K562 (cell line): ENCODE measurements around the gene FKBP15. TPM values are rescaled to one million over a fixed set of nuclear protein-coding genes. Genes with fewer than 3 reads are reported as not detected.
A peak's percentile ranks its signal among the peaks of the same experiment; 100 is the strongest.

Source experiments
- ATAC-seq: fragments of 200-7000 bp; cut with Tn5 transposase; 3 replicates; pipeline ENCODE4 v1.9.1; 2020; ENCODE audit warnings: moderate library complexity
- BruUV-seq: library from RNA; stranded (reverse); fragments of 400-500 nt; replicated peaks from 2 replicates; lab custom pipeline; 2021; lab: Mats Ljungman, UMichigan
- CTCF ChIA-PET: fragments of 300-600 bp; formaldehyde crosslinking; extraction: SDS; loops from one replicate; lab custom pipeline; 2021; ENCODE audit warnings: low intra/inter-chr PET ratio; lab: Yijun Ruan, JAX
- POLR2A ChIA-PET: fragments of 300-600, 350-650 bp; sonication (Branson Sonifier 250); formaldehyde crosslinking; extraction: SDS; loops from one replicate; lab custom pipeline; 2021; ENCODE audit warnings: antibody characterized with exemption, inconsistent platforms; lab: Yijun Ruan, JAX
- DNase-seq, 4 experiments: peaks; one replicate each; pipeline versions ENCODE4 v3.0.0 to v3.0.0-alpha.2; 2011 to 2018; ENCODE audit warnings: low spot score in 3 of 4, mixed read lengths in 3 of 4; ENCODE audit errors: extremely low read depth in 1 of 4
- FAIRE-seq: peaks from 2 replicates; lab custom pipeline; 2011; peaks lifted over from hg19 to GRCh38; lab: Jason Lieb, UNC
- H2AFZ ChIP-seq: 2 replicates; pipeline ENCODE4 v1.6.0; 2011; ENCODE audit warnings: low read depth, low read length, control low read depth, inconsistent platforms
- H3K27ac ChIP-seq: fragments of 200-600 bp; 3 replicates; pipeline ENCODE4 v1.8.0; 2011; ENCODE audit warnings: low read depth, mild to moderate bottlenecking, control low read depth, inconsistent platforms, low read length, moderate library complexity, mixed read lengths; ENCODE audit errors: extremely low read depth
- H3K27me3 ChIP-seq, 2 experiments: fragments of 300-600 bp in 1 of 2; 2 replicates in 1 of 2; 3 replicates in 1 of 2; pipeline versions ENCODE4 v1.6.0 to v1.8.0; 2011; ENCODE audit warnings: inconsistent platforms in 2 of 2, low read length in 2 of 2, mild to moderate bottlenecking in 1 of 2, mixed read lengths in 1 of 2, moderate library complexity in 1 of 2; ENCODE audit not compliant: control insufficient read depth in 2 of 2, insufficient read depth in 2 of 2
- H3K36me3 ChIP-seq: fragments of 300-600 bp; 3 replicates; pipeline ENCODE4 v1.8.0; 2011; ENCODE audit warnings: mild to moderate bottlenecking, low read length, inconsistent platforms; ENCODE audit not compliant: control insufficient read depth, insufficient read depth
- H3K4me1 ChIP-seq, 2 experiments: fragments of 200-600 bp in 1 of 2; replicated peaks in 1 of 2; 2 replicates in 1 of 2; 3 replicates in 1 of 2; pipeline versions ENCODE4 v1.5.1 to v1.8.0; 2011; ENCODE audit warnings: inconsistent platforms in 2 of 2, low read length in 2 of 2, mild to moderate bottlenecking in 1 of 2, mixed read lengths in 1 of 2, moderate library complexity in 1 of 2; ENCODE audit not compliant: control insufficient read depth in 2 of 2, insufficient read depth in 2 of 2
- H3K4me2 ChIP-seq: 2 replicates; pipeline ENCODE4 v1.6.1; 2011; ENCODE audit warnings: low read length, control low read depth, inconsistent platforms, mixed read lengths; ENCODE audit not compliant: insufficient read depth
- H3K4me3 ChIP-seq: fragments of 200-600 bp; sonication (generic), shearing (Covaris generic); 2 replicates; pipeline ENCODE4 v1.5.1; 2016; ENCODE audit warnings: control low read depth, inconsistent platforms
- H3K79me2 ChIP-seq: fragments of 200-600 bp; 3 replicates; pipeline ENCODE4 v1.8.0; 2011; ENCODE audit warnings: low read length, inconsistent platforms; ENCODE audit not compliant: control insufficient read depth, insufficient read depth
- H3K9ac ChIP-seq, 2 experiments: 2 replicates each; pipeline versions ENCODE4 v1.6.0 to v1.6.1; 2011; ENCODE audit warnings: low read depth in 2 of 2, low read length in 2 of 2, control low read depth in 1 of 2, inconsistent platforms in 1 of 2, mild to moderate bottlenecking in 1 of 2, mixed read lengths in 1 of 2; ENCODE audit not compliant: insufficient read depth in 1 of 2
- H3K9me1 ChIP-seq: one replicate; pipeline ENCODE4 v1.6.0; 2011; ENCODE audit warnings: inconsistent platforms, mild to moderate bottlenecking, low read length, moderate library complexity; ENCODE audit not compliant: control insufficient read depth, insufficient read depth
- H3K9me3 ChIP-seq: replicated peaks from 2 replicates; pipeline ENCODE4 v1.5.1; 2011; ENCODE audit warnings: low read depth, low read length, inconsistent platforms; ENCODE audit not compliant: control insufficient read depth, insufficient read depth
- H4K20me1 ChIP-seq: replicated peaks from 2 replicates; pipeline ENCODE4 v1.6.1; 2011; ENCODE audit warnings: low read length, inconsistent platforms, mixed read lengths; ENCODE audit not compliant: control insufficient read depth, insufficient read depth
- BHLHE40 ChIP-seq: IDR thresholded peaks from 2 replicates; pipeline ENCODE4 v1.6.1; 2011; ENCODE audit warnings: low read length, improper control_type of control experiment
- CBX2 ChIP-seq: fragments of 200-600 bp; sonication (generic); IDR thresholded peaks from one replicate; pipeline ENCODE4 v1.6.1; 2012; ENCODE audit warnings: mild to moderate bottlenecking, low read length, inconsistent platforms; ENCODE audit not compliant: insufficient read depth, poor library complexity, severe bottlenecking
- CREM ChIP-seq: IDR thresholded peaks from 2 replicates; pipeline ENCODE4 v1.6.1; 2014; ENCODE audit warnings: antibody characterized with exemption, low read depth
- ILF3 ChIP-seq: fragments of 450-650 bp; IDR thresholded peaks from 2 replicates; pipeline ENCODE4 v1.6.1; 2018; ENCODE audit warnings: antibody characterized with exemption, mild to moderate bottlenecking, moderate library complexity, borderline replicate concordance
- NFYB ChIP-seq: IDR thresholded peaks from 2 replicates; pipeline ENCODE4 v1.6.1; 2011; ENCODE audit warnings: mild to moderate bottlenecking, moderate library complexity; ENCODE audit not compliant: insufficient read length; ENCODE audit errors: extremely low read depth
- TBP ChIP-seq: optimal IDR thresholded peaks from 2 replicates; pipeline ENCODE3; 2011; ENCODE audit warnings: low read depth, low read length, improper control_type of control experiment
- ZBTB40 ChIP-seq, 2 experiments: fragments of 450-650 bp in 1 of 2; sonication (generic) in 1 of 2; formaldehyde crosslinking in 1 of 2; IDR thresholded peaks; 2 replicates each; pipeline versions ENCODE4 v1.7.1 to v1.9.0; 2016 to 2022; ENCODE audit warnings: inconsistent platforms in 1 of 2, mild to moderate bottlenecking in 1 of 2, missing genetic modification reagents in 1 of 2
- ZNF778 ChIP-seq: fragments of 450-650 bp; formaldehyde crosslinking; IDR thresholded peaks from 2 replicates; pipeline ENCODE4 v1.4.0; 2020; ENCODE audit warnings: mild to moderate bottlenecking, moderate library complexity
- WGBS: fragments of 100-300 bp; shearing (Covaris generic); methylation state at CpG from one replicate; pipeline ENCODE4 v1.1.6; 2016; ENCODE audit warnings: low coverage, mixed read lengths; ENCODE audit not compliant: insufficient coverage; ENCODE audit errors: missing lambda C conversion rate; 5-methylcytosine and 5-hydroxymethylcytosine counted together
- in situ Hi-C: fragments of 300-500 bp; cut with MboI; formaldehyde crosslinking; loops from 4 replicates; pipeline ENCODE4 v1.15.0; 2018; ENCODE audit warnings: inconsistent platforms, mixed read lengths
- intact Hi-C: fragments of 100-400 bp; cut with micrococcal nuclease; formaldehyde crosslinking; loops from 2 replicates; pipeline ENCODE4 v1.14.2; 2022
- polyA plus RNA-seq, 8 experiments: library from polyadenylated mRNA; depleted of rRNA in 4 of 8; stranded (reverse) in 5 of 8; unstranded in 3 of 8; fragments of >200 nt; fragmentation: Nextera tagmentation in 2 of 8; fragmentation: Illumina TruSeq in 1 of 8; extraction: Ambion mirVana in 2 of 8; extraction: Trizol in 1 of 8; gene quantifications; 2 replicates each; pipeline versions ENCODE4 v1.2.1 to v1.2.3, GENCODE V29; 2011 to 2014; ENCODE audit warnings: inconsistent platforms in 1 of 8, missing spikeins in 1 of 8
- total RNA-seq, 7 experiments: library from RNA; depleted of rRNA in 6 of 7; stranded (reverse); fragments of >200 nt in 6 of 7; fragmentation: Illumina TruSeq in 2 of 7; extraction: Trizol in 2 of 7; gene quantifications; 2 replicates each; pipeline versions ENCODE4 v1.2.1 to v1.2.3, GENCODE V29; 2011 to 2021; ENCODE audit warnings: low replicate concordance in 1 of 7

Gene FKBP15
- total and polyA plus RNA-seq, 9 of the 15 experiments (the other 6 are each of a cell fraction or from before 2014, with no cell fraction given) = 8.7 to 38.0 (median 18.9) TPM

DNA sequence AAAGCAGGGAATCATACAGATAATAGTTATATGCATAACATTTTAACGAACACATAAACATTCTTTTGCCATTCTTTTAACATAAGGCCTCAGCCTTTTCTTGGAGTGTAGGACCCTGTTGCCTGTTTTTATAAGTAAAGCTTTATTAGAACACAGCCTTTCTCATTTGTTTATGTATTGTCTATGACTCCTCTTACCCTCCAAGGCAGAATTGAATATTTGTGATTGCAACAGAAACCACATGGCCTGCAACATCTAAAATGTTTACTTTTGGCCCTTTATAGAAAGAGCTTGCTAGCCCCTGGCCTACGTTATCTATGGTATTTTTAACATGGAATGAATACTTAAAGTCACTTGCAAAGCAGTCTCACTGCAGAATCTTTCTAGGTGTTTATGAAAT, 2.9 kb upstream of the FKBP15 start:
- H3K4me3 ChIP-seq = no peak overlapping the region
- intact Hi-C loops (no loop called here), in situ Hi-C loops (no loop called here)
- H3K27ac ChIP-seq = no peak overlapping the region
- H3K36me3 ChIP-seq = peaks cover 21% of the 10 kb centered on the region; the same call in 2 of the 3 replicates
- H3K27me3 ChIP-seq = no peaks in the 10 kb centered on the region
- DNase-seq = no peak
- no TSS peak for BruUV-seq
- H3K9me3 ChIP-seq = no peaks in the 10 kb centered on the region
- ATAC-seq = no peak
- no peak overlapping the region for H2AFZ ChIP-seq
- no peak overlapping the region for H3K9ac ChIP-seq
- CTCF ChIA-PET = no interaction called here
- TF ChIP-seq ZNF778 (CRISPR knock-in tag) = no peak
- TF ChIP-seq ILF3 = no peak
- no peak for TF ChIP-seq CREM
- TF ChIP-seq BHLHE40 = no peak
- TF ChIP-seq TBP = no peak
- no peak for TF ChIP-seq NFYB
- TF ChIP-seq ZBTB40 (IDR thresholded peaks at IDR 0.05) = peak; percentile 80
- TF ChIP-seq ZBTB40 (CRISPR knock-in tag; IDR thresholded peaks at IDR 0.05) = no peak; the same call in 1 of the 2 replicates
- TF ChIP-seq CBX2 = no peak
- FAIRE-seq = no peak
- H3K79me2 ChIP-seq = peaks cover 67% of the 10 kb centered on the region
- peaks cover 6 to 35% of the 10 kb centered on the region in 2 experiments; a peak in 3 of 5 replicates for H3K4me1 ChIP-seq
- H3K4me2 ChIP-seq = no peak overlapping the region
- no peaks in the 10 kb centered on the region for H3K9me1 ChIP-seq
- 53% methylated on average over 2 of the region's 2 CpGs for WGBS
- H4K20me1 ChIP-seq = 0 out of 2 replicates have a peak, but pooled peaks cover 2% of the 10 kb centered on the region
- POLR2A ChIA-PET = interaction anchor here (1.0 kb wide), 1 partner anchor 23 kb away, joined by 3 read pairs; no protein-coding TSS in a partner anchor
